HepG2 (cell line): ENCODE measurements around the gene SLC16A1. TPM values are rescaled to one million over a fixed set of nuclear protein-coding genes. Genes with fewer than 3 reads are reported as not detected.

Experiments used
- ATAC-seq: fragments of 200-7000 bp; cut with Tn5 transposase; 3 replicates; pipeline ENCODE4 v1.9.1; 2020; ENCODE audit warnings: mild to moderate bottlenecking, moderate library complexity
- BruUV-seq: library from RNA; stranded (reverse); fragments of 400-500 nt; replicated peaks from 2 replicates; lab custom pipeline; 2021; lab: Mats Ljungman, UMichigan
- CTCF ChIA-PET: fragments of 300-600 bp; formaldehyde crosslinking; extraction: SDS; loops from one replicate; lab custom pipeline; 2021; ENCODE audit warnings: low total read pairs, inconsistent platforms, low intra/inter-chr PET ratio; lab: Yijun Ruan, JAX
- POLR2A ChIA-PET: fragments of 350-600 bp; sonication (Branson Sonifier 250); formaldehyde crosslinking; loops from one replicate; lab custom pipeline; 2020; ENCODE audit warnings: antibody characterized with exemption, inconsistent platforms; lab: Yijun Ruan, JAX
- DNase-seq: peaks from one replicate; pipeline ENCODE4 v3.0.0-alpha.2; 2015; ENCODE audit warnings: low spot score
- FAIRE-seq: peaks from 3 replicates; lab custom pipeline; 2011; peaks lifted over from hg19 to GRCh38; lab: Jason Lieb, UNC
- H2AFZ ChIP-seq: one replicate; pipeline ENCODE4 v1.6.1; 2011; ENCODE audit warnings: low read length, inconsistent platforms
- H3K27ac ChIP-seq: fragments of 300-600 bp; 3 replicates; pipeline ENCODE4 v1.8.0; 2011; ENCODE audit warnings: mixed run types, mild to moderate bottlenecking, mixed read lengths, low read length, inconsistent platforms; ENCODE audit not compliant: insufficient read depth; ENCODE audit errors: extremely low read length
- H3K27me3 ChIP-seq, 2 experiments: fragments of 200-600 bp in 1 of 2; 2 replicates in 1 of 2; 3 replicates in 1 of 2; pipeline versions ENCODE4 v1.6.0 to v1.8.0; 2011; ENCODE audit warnings: low read length in 2 of 2, mild to moderate bottlenecking in 2 of 2, moderate library complexity in 2 of 2, inconsistent platforms in 1 of 2; ENCODE audit not compliant: insufficient read depth in 2 of 2, control insufficient read depth in 1 of 2
- H3K36me3 ChIP-seq, 2 experiments: fragments of 200-600 bp in 1 of 2; replicated peaks in 1 of 2; 2 replicates in 1 of 2; 3 replicates in 1 of 2; pipeline versions ENCODE4 v1.5.1 to v1.8.0; 2011; ENCODE audit warnings: low read length in 2 of 2, inconsistent platforms in 1 of 2; ENCODE audit not compliant: insufficient read depth in 2 of 2, control insufficient read depth in 1 of 2
- H3K4me1 ChIP-seq: 2 replicates; pipeline ENCODE4 v1.5.1; 2012; ENCODE audit warnings: low read length, inconsistent platforms; ENCODE audit not compliant: insufficient read depth
- H3K4me2 ChIP-seq: 2 replicates; pipeline ENCODE4 v1.6.0; 2011; ENCODE audit warnings: low read depth, low read length, inconsistent platforms
- H3K4me3 ChIP-seq, 3 experiments: fragments of 200-600 bp in 1 of 3; sonication (generic), shearing (Covaris generic) in 1 of 3; replicated peaks in 1 of 3; 2 replicates each; pipeline ENCODE4 v1.5.1; 2011 to 2016; ENCODE audit warnings: low read length in 3 of 3, inconsistent platforms in 2 of 3, low read depth in 2 of 3, mild to moderate bottlenecking in 2 of 3, control low read depth in 1 of 3, mixed read lengths in 1 of 3; ENCODE audit not compliant: insufficient read depth in 1 of 3
- H3K79me2 ChIP-seq: one replicate; pipeline ENCODE4 v1.6.1; 2011; ENCODE audit warnings: low read length, inconsistent platforms; ENCODE audit not compliant: insufficient read depth
- H3K9ac ChIP-seq: 2 replicates; pipeline ENCODE4 v1.6.0; 2011; ENCODE audit warnings: mild to moderate bottlenecking, low read depth, low read length, inconsistent platforms; ENCODE audit not compliant: insufficient read depth
- H3K9me3 ChIP-seq: 2 replicates; pipeline ENCODE4 v1.5.1; 2012; ENCODE audit warnings: mild to moderate bottlenecking, low read length
- H4K20me1 ChIP-seq: 2 replicates; pipeline ENCODE4 v1.6.0; 2011; ENCODE audit warnings: inconsistent platforms, mild to moderate bottlenecking, low read length, moderate library complexity; ENCODE audit not compliant: insufficient read depth
- DNMT1 ChIP-seq: sonication (generic); formaldehyde crosslinking; IDR thresholded peaks from 2 replicates; pipeline ENCODE4 v1.5.1; 2020; ENCODE audit warnings: mild to moderate bottlenecking, missing genetic modification reagents
- FOXM1 ChIP-seq: sonication (generic); formaldehyde crosslinking; IDR thresholded peaks from 2 replicates; pipeline ENCODE4 v1.5.0; 2020; ENCODE audit warnings: missing genetic modification reagents
- HDAC2 ChIP-seq: sonication (generic); formaldehyde crosslinking; IDR thresholded peaks from 2 replicates; pipeline ENCODE4 v1.4.0; 2020; ENCODE audit warnings: missing genetic modification reagents
- KMT2A ChIP-seq: sonication (generic); formaldehyde crosslinking; IDR thresholded peaks from 2 replicates; pipeline ENCODE4 v1.4.0; 2020; ENCODE audit warnings: missing genetic modification reagents
- MBD4 ChIP-seq: IDR thresholded peaks from 2 replicates; pipeline ENCODE4 v1.6.1; 2012; ENCODE audit warnings: low read length, inconsistent platforms, borderline replicate concordance
- MXI1 ChIP-seq: IDR thresholded peaks from 3 replicates; pipeline ENCODE4 v1.6.1; 2012; ENCODE audit warnings: low read depth, low read length, inconsistent platforms, borderline replicate concordance
- SIN3A ChIP-seq: IDR thresholded peaks from 2 replicates; pipeline ENCODE4 v1.6.1; 2011; ENCODE audit warnings: low read depth, mild to moderate bottlenecking, control low read depth, low read length, borderline replicate concordance
- SNAPC2 ChIP-seq: sonication (generic); formaldehyde crosslinking; IDR thresholded peaks from 2 replicates; pipeline ENCODE4 v1.8.1; 2022; ENCODE audit warnings: mild to moderate bottlenecking, missing genetic modification reagents
- YEATS4 ChIP-seq: sonication (generic); formaldehyde crosslinking; IDR thresholded peaks from 2 replicates; pipeline ENCODE4 v1.4.0; 2020; ENCODE audit warnings: missing genetic modification reagents, borderline replicate concordance
- ZBTB20 ChIP-seq: sonication (generic); formaldehyde crosslinking; IDR thresholded peaks from 2 replicates; pipeline ENCODE4 v1.8.1; 2023; ENCODE audit warnings: missing genetic modification reagents, low read depth, mild to moderate bottlenecking, borderline replicate concordance
- ZBTB7A ChIP-seq: sonication (generic); formaldehyde crosslinking; IDR thresholded peaks from 2 replicates; pipeline ENCODE4 v1.8.0; 2022; ENCODE audit warnings: mild to moderate bottlenecking, missing genetic modification reagents
- ZFP37 ChIP-seq: sonication (generic); formaldehyde crosslinking; IDR thresholded peaks from 2 replicates; pipeline ENCODE4 v1.4.0; 2020; ENCODE audit warnings: missing genetic modification reagents, borderline replicate concordance
- ZNF383 ChIP-seq: sonication (generic); formaldehyde crosslinking; IDR thresholded peaks from 2 replicates; pipeline ENCODE4 v1.4.0; 2020; ENCODE audit warnings: missing genetic modification reagents, mild to moderate bottlenecking, borderline replicate concordance
- ZNF563 ChIP-seq: sonication (generic); formaldehyde crosslinking; IDR thresholded peaks from 2 replicates; pipeline ENCODE4 v1.8.0; 2022; ENCODE audit warnings: mild to moderate bottlenecking, moderate library complexity, missing genetic modification reagents
- ZNF572 ChIP-seq: sonication (generic); formaldehyde crosslinking; IDR thresholded peaks from 2 replicates; pipeline ENCODE4 v1.5.1; 2020; ENCODE audit warnings: mild to moderate bottlenecking, missing genetic modification reagents
- WGBS: methylation state at CpG from one replicate; pipeline ENCODE4 v1.1.6; 2017; ENCODE audit warnings: low lambda C conversion rate; 5-methylcytosine and 5-hydroxymethylcytosine counted together
- in situ Hi-C: cut with HindIII; loops from 2 replicates; pipeline ENCODE4 v1.10.0; 2017; ENCODE audit warnings: low pct_unique_long_range_greater_than_20kb; ENCODE audit not compliant: extremely low pct_ligation_motif_present
- intact Hi-C: fragments of 100-400 bp; cut with micrococcal nuclease; formaldehyde crosslinking; loops from one replicate; pipeline ENCODE4 v1.10.0; 2022; ENCODE audit not compliant: unreplicated experiment
- polyA plus RNA-seq, 8 experiments: library from polyadenylated mRNA; depleted of rRNA in 3 of 8; stranded (reverse) in 7 of 8; unstranded in 1 of 8; fragments of >200 nt; fragmentation: Illumina TruSeq in 4 of 8; extraction: Trizol in 4 of 8; gene quantifications; 2 replicates each; pipeline versions ENCODE4 v1.2.1 to v1.2.3, GENCODE V29; 2011 to 2016; ENCODE audit warnings: low read depth in 4 of 8, missing spikeins in 1 of 8, mixed read lengths in 1 of 8; ENCODE audit not compliant: insufficient read depth in 1 of 8
- total RNA-seq, 5 experiments: library from RNA; depleted of rRNA; stranded (reverse); fragments of >200 nt; fragmentation: Illumina TruSeq; extraction: Trizol; gene quantifications; 2 replicates each; pipeline ENCODE4 v1.2.3, GENCODE V29; 2016; ENCODE audit warnings: low read depth in 1 of 5
- TF ChIP-seq, protein P1 (sequence below): sonication (generic); formaldehyde crosslinking; IDR thresholded peaks from 2 replicates; pipeline ENCODE4 v1.4.0; 2020; ENCODE audit warnings: mild to moderate bottlenecking, missing genetic modification reagents
- TF ChIP-seq, protein P2 (sequence below): sonication (generic); formaldehyde crosslinking; IDR thresholded peaks from 2 replicates; pipeline ENCODE4 v1.4.0; 2020; ENCODE audit warnings: missing genetic modification reagents
- TF ChIP-seq, protein P3 (sequence below): sonication (generic); formaldehyde crosslinking; IDR thresholded peaks from 2 replicates; pipeline ENCODE4 v1.4.0; 2020; ENCODE audit warnings: low read depth, mild to moderate bottlenecking, missing genetic modification reagents

The SLC16A1 gene
- total and polyA plus RNA-seq, 2 of the 13 experiments (the other 11 are each of a cell fraction or from before 2014, with no cell fraction given): 106 to 142 TPM

DNA sequence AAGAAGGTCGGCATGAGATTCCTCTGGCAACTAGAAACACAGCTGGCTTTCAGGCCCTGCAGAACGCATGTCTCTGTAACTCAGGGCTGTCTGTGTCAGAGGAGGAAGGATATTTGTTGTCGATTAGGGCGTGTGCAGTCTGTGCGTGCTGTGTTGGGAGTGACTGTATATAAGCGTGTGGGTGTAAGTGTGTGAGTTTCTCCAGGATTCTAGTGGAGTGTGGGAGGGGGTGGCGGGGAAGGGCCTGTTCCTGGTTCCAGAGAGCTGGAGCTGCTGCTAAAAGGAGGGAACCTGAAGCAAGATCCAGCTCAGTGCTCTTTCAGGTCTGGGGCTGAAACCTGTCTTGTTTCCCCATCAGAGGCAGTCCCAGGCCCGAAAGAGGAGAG, 74.3 kb downstream of the SLC16A1 start (continued):
- TF ChIP-seq, protein P1, sequence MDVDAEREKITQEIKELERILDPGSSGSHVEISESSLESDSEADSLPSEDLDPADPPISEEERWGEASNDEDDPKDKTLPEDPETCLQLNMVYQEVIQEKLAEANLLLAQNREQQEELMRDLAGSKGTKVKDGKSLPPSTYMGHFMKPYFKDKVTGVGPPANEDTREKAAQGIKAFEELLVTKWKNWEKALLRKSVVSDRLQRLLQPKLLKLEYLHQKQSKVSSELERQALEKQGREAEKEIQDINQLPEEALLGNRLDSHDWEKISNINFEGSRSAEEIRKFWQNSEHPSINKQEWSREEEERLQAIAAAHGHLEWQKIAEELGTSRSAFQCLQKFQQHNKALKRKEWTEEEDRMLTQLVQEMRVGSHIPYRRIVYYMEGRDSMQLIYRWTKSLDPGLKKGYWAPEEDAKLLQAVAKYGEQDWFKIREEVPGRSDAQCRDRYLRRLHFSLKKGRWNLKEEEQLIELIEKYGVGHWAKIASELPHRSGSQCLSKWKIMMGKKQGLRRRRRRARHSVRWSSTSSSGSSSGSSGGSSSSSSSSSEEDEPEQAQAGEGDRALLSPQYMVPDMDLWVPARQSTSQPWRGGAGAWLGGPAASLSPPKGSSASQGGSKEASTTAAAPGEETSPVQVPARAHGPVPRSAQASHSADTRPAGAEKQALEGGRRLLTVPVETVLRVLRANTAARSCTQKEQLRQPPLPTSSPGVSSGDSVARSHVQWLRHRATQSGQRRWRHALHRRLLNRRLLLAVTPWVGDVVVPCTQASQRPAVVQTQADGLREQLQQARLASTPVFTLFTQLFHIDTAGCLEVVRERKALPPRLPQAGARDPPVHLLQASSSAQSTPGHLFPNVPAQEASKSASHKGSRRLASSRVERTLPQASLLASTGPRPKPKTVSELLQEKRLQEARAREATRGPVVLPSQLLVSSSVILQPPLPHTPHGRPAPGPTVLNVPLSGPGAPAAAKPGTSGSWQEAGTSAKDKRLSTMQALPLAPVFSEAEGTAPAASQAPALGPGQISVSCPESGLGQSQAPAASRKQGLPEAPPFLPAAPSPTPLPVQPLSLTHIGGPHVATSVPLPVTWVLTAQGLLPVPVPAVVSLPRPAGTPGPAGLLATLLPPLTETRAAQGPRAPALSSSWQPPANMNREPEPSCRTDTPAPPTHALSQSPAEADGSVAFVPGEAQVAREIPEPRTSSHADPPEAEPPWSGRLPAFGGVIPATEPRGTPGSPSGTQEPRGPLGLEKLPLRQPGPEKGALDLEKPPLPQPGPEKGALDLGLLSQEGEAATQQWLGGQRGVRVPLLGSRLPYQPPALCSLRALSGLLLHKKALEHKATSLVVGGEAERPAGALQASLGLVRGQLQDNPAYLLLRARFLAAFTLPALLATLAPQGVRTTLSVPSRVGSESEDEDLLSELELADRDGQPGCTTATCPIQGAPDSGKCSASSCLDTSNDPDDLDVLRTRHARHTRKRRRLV (CRISPR knock-in tag): no peak
- TF ChIP-seq, all 625 proteins: peak for 0

DNA sequence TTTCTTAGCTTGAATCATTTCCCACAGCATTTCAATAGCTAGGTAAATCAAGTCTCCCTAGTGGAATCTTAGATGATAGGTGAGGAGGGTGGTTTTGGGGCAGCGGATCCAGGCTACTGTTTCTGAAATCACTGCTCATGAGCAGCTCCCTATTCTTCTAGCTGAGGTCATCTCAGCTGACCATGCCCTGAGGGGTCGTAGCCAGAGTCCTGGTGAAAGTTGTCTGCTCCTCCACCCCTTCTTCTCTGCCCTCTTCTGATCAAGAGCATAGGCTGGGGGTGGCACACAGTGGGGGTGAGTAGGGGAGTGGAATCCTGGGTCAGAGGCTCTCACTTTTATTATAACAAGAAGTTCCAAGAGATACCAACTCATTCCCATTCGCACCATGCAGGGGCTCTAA, 76.2 kb downstream of the SLC16A1 start:
- BruUV-seq: no TSS peak
- no peak overlapping the region for H3K4me3 ChIP-seq
- in situ Hi-C loops (loop anchor here (5.0 kb wide), 1 partner anchor 162 kb away; no protein-coding TSS in a partner anchor), intact Hi-C loops (loop anchor here (2.0 to 5.0 kb wide), 2 partner anchors 77 to 163 kb away; partner anchors contain the start of gene SLC16A1)
- FAIRE-seq (no peak), ATAC-seq (no peak), DNase-seq (no peak)
- H3K79me2 ChIP-seq: no peaks in the 10 kb centered on the region
- 10% methylated on average over 2 of the region's 3 CpGs for WGBS
- H3K4me1 ChIP-seq: peaks cover 26% of the 10 kb centered on the region
- no peaks in the 10 kb centered on the region for H3K36me3 ChIP-seq
- ChIA-PET POLR2A (no interaction called here), CTCF (interaction anchor here (2.2 kb wide), 1 partner anchor 162 kb away, joined by 27 read pairs; no protein-coding TSS in a partner anchor)
- no peaks in the 10 kb centered on the region for H4K20me1 ChIP-seq
- H2AFZ ChIP-seq: no peak overlapping the region
- H3K9me3 ChIP-seq: no peaks in the 10 kb centered on the region
- H3K27me3 ChIP-seq: peaks cover 5 to 15% of the 10 kb centered on the region in 2 experiments; a peak in 3 of 5 replicates
- no peak overlapping the region for H3K4me2 ChIP-seq
- no peak overlapping the region for H3K27ac ChIP-seq
- no peak overlapping the region for H3K9ac ChIP-seq
- TF ChIP-seq ZNF563 (CRISPR knock-in tag) (no peak), ZFP37 (CRISPR knock-in tag) (no peak), YEATS4 (CRISPR knock-in tag) (no peak), FOXM1 (CRISPR knock-in tag) (no peak), ZNF572 (CRISPR knock-in tag) (no peak), MBD4 (no peak), HDAC2 (CRISPR knock-in tag) (no peak), SNAPC2 (CRISPR knock-in tag) (no peak), ZBTB20 (CRISPR knock-in tag) (no peak), SIN3A (no peak), KMT2A (CRISPR knock-in tag) (no peak), ZNF383 (CRISPR knock-in tag) (no peak), DNMT1 (CRISPR knock-in tag) (no peak), ZBTB7A (CRISPR knock-in tag) (no peak), MXI1 (no peak)
- TF ChIP-seq, protein P2, sequence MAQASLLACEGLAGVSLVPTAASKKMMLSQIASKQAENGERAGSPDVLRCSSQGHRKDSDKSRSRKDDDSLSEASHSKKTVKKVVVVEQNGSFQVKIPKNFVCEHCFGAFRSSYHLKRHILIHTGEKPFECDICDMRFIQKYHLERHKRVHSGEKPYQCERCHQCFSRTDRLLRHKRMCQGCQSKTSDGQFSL (CRISPR knock-in tag): no peak
- TF ChIP-seq, protein P3, sequence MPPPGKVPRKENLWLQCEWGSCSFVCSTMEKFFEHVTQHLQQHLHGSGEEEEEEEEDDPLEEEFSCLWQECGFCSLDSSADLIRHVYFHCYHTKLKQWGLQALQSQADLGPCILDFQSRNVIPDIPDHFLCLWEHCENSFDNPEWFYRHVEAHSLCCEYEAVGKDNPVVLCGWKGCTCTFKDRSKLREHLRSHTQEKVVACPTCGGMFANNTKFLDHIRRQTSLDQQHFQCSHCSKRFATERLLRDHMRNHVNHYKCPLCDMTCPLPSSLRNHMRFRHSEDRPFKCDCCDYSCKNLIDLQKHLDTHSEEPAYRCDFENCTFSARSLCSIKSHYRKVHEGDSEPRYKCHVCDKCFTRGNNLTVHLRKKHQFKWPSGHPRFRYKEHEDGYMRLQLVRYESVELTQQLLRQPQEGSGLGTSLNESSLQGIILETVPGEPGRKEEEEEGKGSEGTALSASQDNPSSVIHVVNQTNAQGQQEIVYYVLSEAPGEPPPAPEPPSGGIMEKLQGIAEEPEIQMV (CRISPR knock-in tag): no peak
